NT2/D1 (cell line): ENCODE measurements around the gene NLRX1.
"Not testable (repeated sequence)": the region's sequence is repeated elsewhere in the genome, so short reads cannot be mapped to it uniquely, and the experiment has no call there.

Source experiments
- DNase-seq: peaks from one replicate; pipeline ENCODE4 v3.0.0-alpha.2; 2011; ENCODE audit warnings: low read depth, low spot score
- H3K27me3 ChIP-seq: 2 replicates; pipeline ENCODE4 v1.6.0; 2011; ENCODE audit warnings: mild to moderate bottlenecking; ENCODE audit not compliant: insufficient read length, insufficient read depth
- H3K36me3 ChIP-seq: 2 replicates; pipeline ENCODE4 v1.6.1; 2011; ENCODE audit warnings: mild to moderate bottlenecking, low read length, mixed read lengths; ENCODE audit not compliant: insufficient read depth, insufficient read length
- H3K4me1 ChIP-seq: 2 replicates; pipeline ENCODE4 v1.5.1; 2011; ENCODE audit not compliant: insufficient read depth, insufficient read length
- H3K4me3 ChIP-seq: 2 replicates; pipeline ENCODE4 v1.5.1; 2011; ENCODE audit warnings: low read depth; ENCODE audit not compliant: insufficient read length
- H3K9ac ChIP-seq: 2 replicates; pipeline ENCODE4 v1.6.0; 2011; ENCODE audit warnings: low read depth; ENCODE audit not compliant: insufficient read length
- H3K9me3 ChIP-seq: 2 replicates; pipeline ENCODE4 v1.5.1; 2011; ENCODE audit warnings: mild to moderate bottlenecking, low read length; ENCODE audit not compliant: insufficient read depth
- SUZ12 ChIP-seq: IDR thresholded peaks from 2 replicates; pipeline ENCODE4 v1.6.1; 2011; ENCODE audit not compliant: insufficient read length, insufficient read depth; ENCODE audit errors: extremely low read depth
- YY1 ChIP-seq: IDR thresholded peaks from 2 replicates; pipeline ENCODE4 v1.6.1; 2011; ENCODE audit not compliant: insufficient read length, insufficient read depth
- ZNF274 ChIP-seq: IDR thresholded peaks from 2 replicates; pipeline ENCODE4 v1.6.1; 2011; ENCODE audit warnings: mild to moderate bottlenecking, low read depth, low read length

NLRX1 gene

GRCh38 chr11:119189393-119189792 is 20.9 kb downstream of the NLRX1 start:
- Histone ChIP-seq H3K9ac (no peak overlapping the region), H3K9me3 (no peaks in the 10 kb centered on the region), H3K27me3 (no peaks in the 10 kb centered on the region), H3K4me1 (peaks cover 9% of the 10 kb centered on the region), H3K4me3 (no peak overlapping the region), H3K36me3 (no peaks in the 10 kb centered on the region)
- TF ChIP-seq ZNF274 = no peak
- no peak for TF ChIP-seq YY1
- no peak for TF ChIP-seq SUZ12
- DNase-seq = no peak

DNA sequence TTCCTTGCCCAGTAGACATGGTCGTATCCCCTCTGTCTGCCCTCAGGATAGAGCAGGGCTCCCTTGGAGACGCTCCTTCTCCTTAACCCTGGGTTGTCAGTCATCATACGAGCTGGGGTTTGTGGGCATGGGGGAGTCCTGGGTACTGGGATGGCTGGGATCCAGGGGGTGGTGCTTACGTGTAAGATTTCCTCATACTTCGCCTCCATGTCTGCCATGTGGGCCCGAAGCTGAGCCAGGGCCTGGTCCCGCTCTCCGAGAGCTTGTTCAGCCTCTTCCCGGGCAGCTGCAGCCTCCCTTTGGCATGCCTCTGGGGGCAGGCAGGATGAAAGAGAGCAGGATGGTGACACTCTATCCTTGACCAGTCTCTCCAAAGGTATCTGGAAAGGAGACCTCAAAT is 22.0 kb downstream of the NLRX1 start:
- no peaks in the 10 kb centered on the region for H3K36me3 ChIP-seq
- no peak for DNase-seq
- no peaks in the 10 kb centered on the region for H3K9me3 ChIP-seq
- no peaks in the 10 kb centered on the region for H3K27me3 ChIP-seq
- H3K4me3 ChIP-seq = no peak overlapping the region
- no peak overlapping the region for H3K9ac ChIP-seq
- TF ChIP-seq ZNF274 (no peak), YY1 (no peak), SUZ12 (no peak)
- peaks cover 9% of the 10 kb centered on the region for H3K4me1 ChIP-seq

DNA sequence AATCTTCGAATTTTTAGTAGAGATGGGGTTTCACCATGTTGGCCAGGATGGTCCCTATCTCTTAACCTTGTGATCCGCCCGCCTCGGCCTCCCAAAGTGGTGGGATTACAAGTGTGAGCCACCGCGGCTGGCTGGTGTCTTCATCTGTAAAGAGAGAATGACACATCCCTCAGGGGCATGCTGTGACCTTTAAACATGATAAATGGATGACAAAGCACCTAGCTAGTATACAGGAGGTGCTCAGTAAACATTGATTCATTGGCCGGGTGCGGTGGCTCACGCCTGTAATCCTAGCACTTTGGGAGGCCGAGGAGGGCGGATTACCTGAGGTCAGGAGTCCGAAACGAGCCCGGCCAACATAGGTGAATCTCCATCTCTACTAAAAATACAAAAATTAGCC is 22.7 kb downstream of the NLRX1 start:
- not testable (repeated sequence) for H3K4me1 ChIP-seq, DNase-seq, H3K4me3 ChIP-seq, H3K27me3 ChIP-seq, H3K9me3 ChIP-seq, H3K36me3 ChIP-seq, H3K9ac ChIP-seq

DNA sequence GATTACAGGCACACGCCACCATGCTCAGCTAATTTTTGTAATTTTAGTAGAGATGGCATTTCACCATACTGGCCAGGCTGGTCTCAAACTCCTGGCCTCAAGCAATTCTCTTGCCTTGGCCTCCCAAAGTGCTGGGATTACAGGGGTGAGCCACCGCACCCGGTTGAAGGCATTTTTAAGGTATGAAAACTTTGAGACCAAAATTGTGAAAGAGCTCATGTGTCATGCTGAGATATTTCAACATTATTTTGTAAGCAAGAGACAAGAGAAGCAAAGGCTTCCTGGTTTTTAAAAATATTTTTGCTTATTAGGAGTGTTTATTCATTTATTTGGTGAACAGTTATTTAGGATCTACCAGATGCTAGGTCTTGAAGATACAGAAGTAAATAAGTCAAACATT is 23.6 kb downstream of the NLRX1 start:
- no peak overlapping the region for H3K4me3 ChIP-seq
- H3K36me3 ChIP-seq = no peaks in the 10 kb centered on the region
- peaks cover 9% of the 10 kb centered on the region for H3K4me1 ChIP-seq
- TF ChIP-seq ZNF274 = no peak
- TF ChIP-seq YY1 = no peak
- no peak for TF ChIP-seq SUZ12
- DNase-seq = no peak
- H3K27me3 ChIP-seq = no peaks in the 10 kb centered on the region
- no peak overlapping the region for H3K9ac ChIP-seq
- H3K9me3 ChIP-seq = no peaks in the 10 kb centered on the region

DNA sequence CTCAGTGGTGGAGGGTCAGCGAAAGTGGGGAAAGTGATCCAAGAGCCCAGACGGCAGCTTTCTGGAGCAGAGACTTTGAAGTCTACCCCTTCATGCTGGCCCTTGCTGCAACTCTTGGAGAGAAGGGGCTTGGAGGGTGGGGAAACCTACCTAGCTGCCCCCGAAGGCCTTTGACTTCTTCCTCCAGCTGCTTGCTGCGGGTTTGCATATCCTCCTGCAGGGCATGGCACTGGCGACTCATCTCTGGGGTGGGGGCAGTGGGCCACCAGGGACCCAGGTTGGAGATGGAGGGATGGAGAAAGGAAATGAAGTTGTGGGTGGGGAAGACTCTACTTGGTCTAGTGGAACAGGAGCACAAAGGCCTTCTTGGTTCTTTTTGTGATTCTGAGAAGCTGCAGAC is 24.5 kb downstream of the NLRX1 start:
- TF ChIP-seq ZNF274 (no peak), SUZ12 (no peak), YY1 (no peak)
- Histone ChIP-seq H3K4me1 (peaks cover 9% of the 10 kb centered on the region), H3K27me3 (no peaks in the 10 kb centered on the region), H3K9me3 (no peaks in the 10 kb centered on the region), H3K4me3 (no peak overlapping the region), H3K36me3 (no peaks in the 10 kb centered on the region), H3K9ac (no peak overlapping the region)
- DNase-seq = no peak

DNA sequence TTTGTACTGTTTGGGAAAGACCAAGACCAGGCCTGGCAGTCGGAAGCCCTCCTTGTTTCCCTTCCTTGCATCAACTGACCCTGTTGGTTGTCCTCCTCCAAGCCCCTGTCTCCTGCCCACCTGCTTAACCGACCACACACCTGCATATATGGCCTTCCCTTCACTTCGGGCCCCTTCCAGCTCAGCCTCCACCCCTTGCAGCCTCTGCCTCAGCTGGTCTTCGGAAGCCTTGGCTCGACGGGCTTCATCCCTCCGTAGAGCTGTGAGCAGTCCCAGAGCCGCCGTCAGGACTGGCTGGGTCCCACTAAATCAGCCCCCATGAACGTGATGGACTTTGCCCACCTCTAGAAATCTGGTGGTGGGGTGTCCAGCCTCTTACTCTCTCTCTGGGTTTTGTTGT is 25.1 kb downstream of the NLRX1 start:
- TF ChIP-seq ZNF274 (no peak), SUZ12 (no peak), YY1 (no peak)
- H3K9ac ChIP-seq = no peak overlapping the region
- no peak for DNase-seq
- no peaks in the 10 kb centered on the region for H3K27me3 ChIP-seq
- peaks cover 7% of the 10 kb centered on the region for H3K4me1 ChIP-seq
- H3K4me3 ChIP-seq = no peak overlapping the region
- H3K36me3 ChIP-seq = no peaks in the 10 kb centered on the region
- no peaks in the 10 kb centered on the region for H3K9me3 ChIP-seq

GRCh38 chr11:119194811-119195440 is 26.4 kb downstream of the NLRX1 start:
- DNase-seq = no peak
- H3K36me3 ChIP-seq = no peaks in the 10 kb centered on the region
- no peaks in the 10 kb centered on the region for H3K27me3 ChIP-seq
- no peaks in the 10 kb centered on the region for H3K9me3 ChIP-seq
- TF ChIP-seq ZNF274 (no peak), SUZ12 (no peak), YY1 (no peak)
- H3K9ac ChIP-seq = no peak overlapping the region
- H3K4me1 ChIP-seq = peaks cover 3% of the 10 kb centered on the region
- no peak overlapping the region for H3K4me3 ChIP-seq

- peak; percentile 9 for DNase-seq
- Histone ChIP-seq H3K36me3 (no peaks in the 10 kb centered on the region), H3K27me3 (no peaks in the 10 kb centered on the region), H3K4me1 (peaks cover 3% of the 10 kb centered on the region), H3K9me3 (no peaks in the 10 kb centered on the region), H3K4me3 (no peak overlapping the region), H3K9ac (no peak overlapping the region)
- TF ChIP-seq SUZ12 = no peak
- TF ChIP-seq ZNF274 = no peak
Measured at GRCh38 chr11:119195680-119196079, 27.2 kb downstream of the NLRX1 start.
